Stimulated activated effector memory CD8-positive, alpha-beta T cell treated with anti-CD3 and anti-CD28 coated beads, Interleukin-12 subunit alpha, Interleukin-12 subunit beta, amount 100 ng/mL, for 72 hours (primary cell): ENCODE results near the gene SORBS2.

ENCODE experiments used
- ATAC-seq: fragments of 150-1000 bp; cut with Tn5 transposase; 2 replicates; pipeline ENCODE4 v1.10.0; 2021
- DNase-seq, 2 donors: peaks; one replicate each; pipeline ENCODE4 v3.0.0; 2021 to 2022; ENCODE audit warnings: low spot score in 2 of 2
- H3K27ac Mint-ChIP-seq: one replicate; pipeline ENCODE4 v1.8.0; 2022; ENCODE audit warnings: mild to moderate bottlenecking, mixed read lengths
- H3K36me3 Mint-ChIP-seq: one replicate; pipeline ENCODE4 v1.8.0; 2022; ENCODE audit warnings: mild to moderate bottlenecking, mixed read lengths
- H3K4me1 Mint-ChIP-seq: one replicate; pipeline ENCODE4 v1.8.0; 2022; ENCODE audit warnings: mixed read lengths
- H3K4me3 Mint-ChIP-seq: one replicate; pipeline ENCODE4 v1.8.0; 2022; ENCODE audit warnings: mild to moderate bottlenecking, mixed read lengths
- H3K9me3 Mint-ChIP-seq: one replicate; pipeline ENCODE4 v1.8.0; 2022; ENCODE audit warnings: mixed read lengths

Gene SORBS2

DNA sequence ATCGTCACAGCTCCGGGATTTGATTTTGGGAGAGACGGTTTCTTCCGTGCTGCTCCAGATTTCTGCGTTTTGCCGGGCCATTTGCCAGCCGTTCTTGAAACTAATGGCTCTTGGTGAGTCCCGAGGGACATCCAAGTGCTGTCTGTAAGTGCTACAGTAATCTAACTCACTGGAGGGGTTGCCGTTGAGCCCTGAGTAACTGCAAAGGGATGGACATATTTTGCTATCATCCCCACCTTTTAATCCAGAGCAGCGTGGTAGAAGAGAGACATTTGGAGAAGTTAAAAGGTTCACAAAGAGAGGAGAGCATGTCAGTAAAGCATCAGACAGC, 187.8 kb downstream of the SORBS2 start:
- Mint-ChIP-seq H3K36me3 (no peaks in the 10 kb centered on the region), H3K4me3 (no peak overlapping the region), H3K9me3 (no peaks in the 10 kb centered on the region), H3K4me1 (no peaks in the 10 kb centered on the region), H3K27ac (no peak overlapping the region)
- no peak for DNase-seq
- no peak for ATAC-seq

GRCh38 chr4:185623444-185624258, 188.3 kb downstream of the SORBS2 start:
- no peak overlapping the region for H3K27ac Mint-ChIP-seq
- H3K4me1 Mint-ChIP-seq: no peaks in the 10 kb centered on the region
- no peak for ATAC-seq

GRCh38 chr4:185608185-185608584, 203.8 kb downstream of the SORBS2 start:
- Mint-ChIP-seq H3K27ac (no peak overlapping the region), H3K4me1 (no peaks in the 10 kb centered on the region), H3K9me3 (no peaks in the 10 kb centered on the region), H3K4me3 (no peak overlapping the region), H3K36me3 (no peaks in the 10 kb centered on the region)
- ATAC-seq (no peak), DNase-seq (no peak)

More at GRCh38 chr4:185623444-185624258, 188.3 kb downstream of the SORBS2 start:
- Mint-ChIP-seq H3K4me3 (no peak overlapping the region), H3K36me3 (no peaks in the 10 kb centered on the region), H3K9me3 (no peaks in the 10 kb centered on the region)
- DNase-seq: no peak

DNA sequence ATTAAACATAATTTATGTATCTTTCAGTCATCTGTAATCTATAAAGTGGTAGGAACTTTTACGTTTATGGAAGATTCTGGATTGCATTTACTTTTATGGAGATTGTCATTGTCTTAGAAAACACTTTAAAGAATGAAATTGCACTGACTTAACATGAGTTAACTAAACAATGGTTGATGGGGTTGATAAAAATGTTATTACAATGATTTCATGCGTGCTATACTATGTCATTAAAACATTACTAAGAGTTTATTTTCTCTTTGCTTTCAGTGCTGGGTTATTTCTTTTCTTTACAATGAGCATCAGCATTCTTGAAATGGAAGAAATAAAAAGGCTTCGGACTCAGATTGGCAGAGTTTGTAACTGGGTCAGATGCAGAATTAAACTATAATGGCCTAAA, 209.6 kb downstream of the SORBS2 start:
- no peaks in the 10 kb centered on the region for H3K36me3 Mint-ChIP-seq
- H3K4me1 Mint-ChIP-seq: no peaks in the 10 kb centered on the region
- H3K9me3 Mint-ChIP-seq: no peaks in the 10 kb centered on the region
- no peak overlapping the region for H3K27ac Mint-ChIP-seq
- no peak overlapping the region for H3K4me3 Mint-ChIP-seq
- no peak for DNase-seq
- no peak for ATAC-seq

GRCh38 chr4:185600801-185601434, 211.1 kb downstream of the SORBS2 start:
- Mint-ChIP-seq H3K9me3 (no peaks in the 10 kb centered on the region), H3K4me3 (no peak overlapping the region), H3K27ac (no peak overlapping the region), H3K4me1 (no peaks in the 10 kb centered on the region), H3K36me3 (no peaks in the 10 kb centered on the region)
- DNase-seq (no peak), ATAC-seq (no peak)

- ATAC-seq (no peak), DNase-seq (no peak)
These were observed 212.3 kb downstream of the SORBS2 start for GRCh38 chr4:185599553-185600243.

GRCh38 chr4:185598846-185599552, 213.0 kb downstream of the SORBS2 start:
- DNase-seq (no peak), ATAC-seq (no peak)
- no peaks in the 10 kb centered on the region for H3K9me3 Mint-ChIP-seq
- no peak overlapping the region for H3K4me3 Mint-ChIP-seq
- no peaks in the 10 kb centered on the region for H3K4me1 Mint-ChIP-seq
- H3K36me3 Mint-ChIP-seq: no peaks in the 10 kb centered on the region
- H3K27ac Mint-ChIP-seq: no peak overlapping the region

More at GRCh38 chr4:185599553-185600243, 212.3 kb downstream of the SORBS2 start:
- Mint-ChIP-seq H3K4me3 (no peak overlapping the region), H3K4me1 (no peaks in the 10 kb centered on the region), H3K9me3 (no peaks in the 10 kb centered on the region), H3K36me3 (no peaks in the 10 kb centered on the region), H3K27ac (no peak overlapping the region)

DNA sequence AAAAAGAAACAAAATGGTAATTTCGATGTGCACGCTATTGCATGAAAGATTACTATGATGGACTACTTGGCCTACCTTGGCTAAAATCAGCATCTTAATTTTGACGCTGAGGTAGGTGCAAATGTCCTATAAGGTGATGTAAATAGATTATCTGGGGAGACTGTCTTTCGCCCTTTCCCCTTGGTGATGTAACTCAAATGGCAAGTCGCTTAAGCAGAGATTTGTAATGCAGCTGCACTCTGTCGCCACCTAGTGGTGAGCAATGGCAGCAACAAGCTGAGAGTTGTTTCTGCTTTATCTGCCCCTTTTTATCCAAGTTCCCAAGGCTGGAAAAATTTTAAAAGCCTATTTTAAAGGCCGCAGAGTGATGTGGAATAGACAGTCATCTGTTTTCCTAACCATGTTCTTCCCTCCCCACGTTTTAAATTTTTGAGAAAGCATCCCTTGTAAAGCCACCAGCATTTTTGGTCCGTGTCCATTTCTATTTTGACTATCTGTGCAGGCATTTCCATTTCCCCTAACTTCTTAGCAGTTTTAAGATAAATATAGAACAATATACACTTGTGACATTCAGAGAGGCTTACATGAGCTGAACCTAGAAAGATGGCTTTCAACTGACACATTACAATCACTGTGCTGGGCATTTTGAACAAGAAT, 214.3 kb downstream of the SORBS2 start:
- Mint-ChIP-seq H3K4me3 (no peak overlapping the region), H3K27ac (no peak overlapping the region), H3K36me3 (no peaks in the 10 kb centered on the region), H3K4me1 (no peaks in the 10 kb centered on the region), H3K9me3 (no peaks in the 10 kb centered on the region)
- DNase-seq: peak; percentile 61 to 76
- ATAC-seq: peak; percentile 50

- no peak overlapping the region for H3K27ac Mint-ChIP-seq
- ATAC-seq (no peak), DNase-seq (no peak)
- H3K4me3 Mint-ChIP-seq: no peak overlapping the region
- H3K9me3 Mint-ChIP-seq: no peaks in the 10 kb centered on the region
- no peaks in the 10 kb centered on the region for H3K36me3 Mint-ChIP-seq
- H3K4me1 Mint-ChIP-seq: no peaks in the 10 kb centered on the region
These were observed 219.0 kb downstream of the SORBS2 start for GRCh38 chr4:185592845-185593488.

GRCh38 chr4:185592438-185592837, 219.6 kb downstream of the SORBS2 start:
- no peaks in the 10 kb centered on the region for H3K36me3 Mint-ChIP-seq
- no peak for DNase-seq
- ATAC-seq: no peak
- H3K4me1 Mint-ChIP-seq: peaks cover 4% of the 10 kb centered on the region
- no peak overlapping the region for H3K4me3 Mint-ChIP-seq
- no peak overlapping the region for H3K27ac Mint-ChIP-seq
- no peaks in the 10 kb centered on the region for H3K9me3 Mint-ChIP-seq

DNA sequence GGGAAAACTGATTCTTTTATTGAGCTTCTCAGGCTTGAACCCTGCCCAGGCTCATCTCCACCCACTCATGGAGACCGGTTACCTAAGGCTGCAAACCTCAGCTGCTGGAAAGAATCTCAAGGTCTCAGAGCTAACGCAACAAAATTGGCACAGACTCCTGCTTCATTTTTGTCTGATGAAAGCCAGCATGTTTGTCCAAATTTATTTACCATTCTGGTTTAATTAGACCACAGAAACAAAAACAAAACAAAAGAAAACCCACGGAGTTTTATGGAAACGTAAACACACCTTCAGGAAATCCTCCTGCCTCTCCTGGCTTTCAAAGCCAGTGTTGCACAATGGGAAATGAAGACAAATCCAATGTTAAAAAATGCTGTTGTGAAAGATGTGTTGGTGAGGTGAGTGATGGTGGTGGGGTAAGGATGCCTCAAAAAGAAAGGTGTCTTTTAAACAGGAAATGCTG, 220.3 kb downstream of the SORBS2 start:
- H3K4me1 Mint-ChIP-seq: peaks cover 10% of the 10 kb centered on the region
- DNase-seq (no peak), ATAC-seq (no peak)
- H3K27ac Mint-ChIP-seq: no peak overlapping the region
- no peak overlapping the region for H3K4me3 Mint-ChIP-seq
- H3K9me3 Mint-ChIP-seq: no peaks in the 10 kb centered on the region
- no peaks in the 10 kb centered on the region for H3K36me3 Mint-ChIP-seq

DNA sequence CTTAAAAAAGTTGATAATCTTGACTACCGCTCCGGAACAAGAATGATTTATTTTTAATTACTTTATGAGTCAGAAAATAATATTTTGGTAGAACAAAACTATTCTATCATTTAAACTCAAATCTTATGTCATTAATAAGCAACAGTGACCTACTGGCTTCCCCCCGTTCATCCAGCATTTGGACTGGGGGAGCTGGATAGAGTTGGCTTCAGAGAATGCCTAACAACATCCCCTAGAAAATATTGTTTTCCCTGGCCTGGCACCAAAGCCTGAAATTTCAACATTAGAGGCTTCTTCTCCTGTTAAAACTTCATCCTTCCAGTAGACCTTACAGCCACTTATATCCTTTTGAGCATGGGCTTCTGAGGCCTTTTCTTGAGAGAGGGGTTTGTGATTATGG, 221.0 kb downstream of the SORBS2 start:
- Mint-ChIP-seq H3K9me3 (no peaks in the 10 kb centered on the region), H3K4me1 (peaks cover 10% of the 10 kb centered on the region), H3K27ac (no peak overlapping the region), H3K4me3 (no peak overlapping the region), H3K36me3 (no peaks in the 10 kb centered on the region)
- DNase-seq: no peak
- ATAC-seq: no peak

DNA sequence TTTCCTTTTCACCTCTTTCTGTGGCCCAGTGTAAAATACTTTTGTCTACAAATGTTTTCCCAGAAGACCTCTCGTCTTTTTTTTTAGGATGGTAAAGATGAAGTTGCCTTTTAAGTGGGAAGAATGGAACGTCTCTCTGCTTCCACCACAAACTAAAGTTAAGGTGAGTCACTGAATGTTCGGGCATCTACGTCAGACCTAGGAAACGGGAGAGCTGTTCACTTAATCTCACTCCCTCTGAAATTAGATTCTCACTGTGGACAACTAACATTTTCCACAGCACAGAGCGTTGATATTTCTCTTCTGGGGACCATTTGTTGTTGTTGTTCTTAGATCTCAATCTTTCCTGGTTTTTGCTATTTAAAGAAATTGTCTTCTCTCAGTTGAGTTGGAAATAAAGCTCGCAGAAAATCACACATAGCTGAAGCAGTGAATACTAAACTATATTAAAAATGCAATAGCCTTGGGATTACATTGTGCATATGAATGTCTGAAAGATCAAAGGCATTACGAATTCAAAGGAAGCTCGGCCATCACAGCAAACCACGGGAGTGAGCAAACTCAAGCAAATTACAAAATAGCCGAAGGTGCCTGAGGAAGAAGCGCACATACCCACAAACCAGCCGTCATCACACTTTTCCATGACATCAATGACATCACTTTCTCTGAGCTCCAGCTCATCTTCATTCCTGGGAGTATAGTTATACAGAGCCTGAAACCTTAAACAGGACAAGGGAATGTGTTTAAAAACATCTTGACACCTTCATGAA, 222.7 kb downstream of the SORBS2 start:
- no peak overlapping the region for H3K4me3 Mint-ChIP-seq
- no peaks in the 10 kb centered on the region for H3K36me3 Mint-ChIP-seq
- no peaks in the 10 kb centered on the region for H3K9me3 Mint-ChIP-seq
- no peak overlapping the region for H3K27ac Mint-ChIP-seq
- peaks cover 10% of the 10 kb centered on the region for H3K4me1 Mint-ChIP-seq
- ATAC-seq: no peak
- DNase-seq: no peak
